ENCODE data around the gene ATXN1. TPM values are rescaled to one million over a fixed set of nuclear protein-coding genes. Genes with fewer than 3 reads are reported as not detected.

ATXN1 gene
- polyA plus RNA-seq, 1 donor (not counting 4 experiments of a cell fraction or from before 2014, with no cell fraction given), result 9.7 TPM

DNA sequence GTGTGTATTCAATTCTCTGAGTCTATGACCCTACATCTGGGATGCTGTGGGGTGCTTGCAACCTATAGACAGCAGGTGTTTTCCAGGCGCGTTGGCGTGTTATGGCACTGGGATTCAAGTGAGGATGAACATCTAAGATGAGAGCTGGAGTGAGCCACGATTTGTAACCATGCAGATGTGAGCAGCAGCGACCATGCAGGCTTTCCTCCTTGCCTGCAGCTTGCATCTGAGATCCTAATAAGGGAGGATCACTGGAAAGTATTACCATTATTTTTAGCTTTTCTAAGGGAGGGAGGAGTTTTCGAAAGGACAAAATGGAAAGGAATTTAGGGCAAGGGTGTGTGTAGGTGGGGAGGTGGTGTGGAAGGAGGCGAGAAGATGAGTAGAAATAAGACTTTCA lies 216.7 kb downstream of the ATXN1 start:
- H3K79me2 ChIP-seq (ENCODE audit: control insufficient read depth, insufficient read depth, low read length), result no peaks in the 10 kb centered on the region
- dilution Hi-C loops (cut with MboI; ENCODE audit: extremely low pct_ligation_motif_present, low sequenced_read_pairs), result no loop called here
- no peaks in the 10 kb centered on the region for H4K20me1 ChIP-seq (ENCODE audit: control insufficient read depth, extremely low read depth, insufficient read depth, low read length)
- no peaks in the 10 kb centered on the region for H3K9me3 ChIP-seq (ENCODE audit: control insufficient read depth, low read depth, low read length)
- TF ChIP-seq EZH2 (IDR thresholded peaks at IDR 0.05; ENCODE audit: low read length), result no peak
- TF ChIP-seq, protein P1, sequence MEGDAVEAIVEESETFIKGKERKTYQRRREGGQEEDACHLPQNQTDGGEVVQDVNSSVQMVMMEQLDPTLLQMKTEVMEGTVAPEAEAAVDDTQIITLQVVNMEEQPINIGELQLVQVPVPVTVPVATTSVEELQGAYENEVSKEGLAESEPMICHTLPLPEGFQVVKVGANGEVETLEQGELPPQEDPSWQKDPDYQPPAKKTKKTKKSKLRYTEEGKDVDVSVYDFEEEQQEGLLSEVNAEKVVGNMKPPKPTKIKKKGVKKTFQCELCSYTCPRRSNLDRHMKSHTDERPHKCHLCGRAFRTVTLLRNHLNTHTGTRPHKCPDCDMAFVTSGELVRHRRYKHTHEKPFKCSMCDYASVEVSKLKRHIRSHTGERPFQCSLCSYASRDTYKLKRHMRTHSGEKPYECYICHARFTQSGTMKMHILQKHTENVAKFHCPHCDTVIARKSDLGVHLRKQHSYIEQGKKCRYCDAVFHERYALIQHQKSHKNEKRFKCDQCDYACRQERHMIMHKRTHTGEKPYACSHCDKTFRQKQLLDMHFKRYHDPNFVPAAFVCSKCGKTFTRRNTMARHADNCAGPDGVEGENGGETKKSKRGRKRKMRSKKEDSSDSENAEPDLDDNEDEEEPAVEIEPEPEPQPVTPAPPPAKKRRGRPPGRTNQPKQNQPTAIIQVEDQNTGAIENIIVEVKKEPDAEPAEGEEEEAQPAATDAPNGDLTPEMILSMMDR (optimal IDR thresholded peaks at IDR 0.05 in 1 of 3, IDR thresholded peaks at IDR 0.05 in 1 of 3, conservative IDR thresholded peaks at IDR 0.05 in 1 of 3; ENCODE audit: extremely low read depth in 1 of 3, insufficient read depth in 2 of 3, low read length in 3 of 3), result no peak
- H3K4me3 ChIP-seq (ENCODE audit: control insufficient read depth in 2 of 3, extremely low read depth in 1 of 3, insufficient read depth in 2 of 3, low read depth in 1 of 3, low read length in 3 of 3), result no peak overlapping the region
- no peaks in the 10 kb centered on the region for H3K9me1 ChIP-seq (ENCODE audit: control insufficient read depth, extremely low read depth, insufficient read depth, low read length)
- DNase-seq (ENCODE audit: low read depth, low spot score), result no peak
- no peak overlapping the region for H3K4me2 ChIP-seq (ENCODE audit: control insufficient read depth, extremely low read depth, insufficient read depth, low read depth, low read length)
- H2AFZ ChIP-seq (ENCODE audit: control insufficient read depth, low read length), result no peak overlapping the region
- no peaks in the 10 kb centered on the region for H3K36me3 ChIP-seq (ENCODE audit: control insufficient read depth in 2 of 2, extremely low read depth in 1 of 2, insufficient read depth in 2 of 2, low read length in 2 of 2)
- no peaks in the 10 kb centered on the region for H3K4me1 ChIP-seq (ENCODE audit: control insufficient read depth, extremely low read depth, insufficient read depth, low read length)
- H3K9ac ChIP-seq (ENCODE audit: control insufficient read depth, extremely low read depth, insufficient read depth, low read length), result no peak overlapping the region
- no peaks in the 10 kb centered on the region for H3K27me3 ChIP-seq (ENCODE audit: control insufficient read depth, extremely low read depth, insufficient read depth, low read length)
- H3K27ac ChIP-seq (ENCODE audit: control insufficient read depth, insufficient read depth, low read length), result no peak overlapping the region
- FAIRE-seq, result no peak

DNA sequence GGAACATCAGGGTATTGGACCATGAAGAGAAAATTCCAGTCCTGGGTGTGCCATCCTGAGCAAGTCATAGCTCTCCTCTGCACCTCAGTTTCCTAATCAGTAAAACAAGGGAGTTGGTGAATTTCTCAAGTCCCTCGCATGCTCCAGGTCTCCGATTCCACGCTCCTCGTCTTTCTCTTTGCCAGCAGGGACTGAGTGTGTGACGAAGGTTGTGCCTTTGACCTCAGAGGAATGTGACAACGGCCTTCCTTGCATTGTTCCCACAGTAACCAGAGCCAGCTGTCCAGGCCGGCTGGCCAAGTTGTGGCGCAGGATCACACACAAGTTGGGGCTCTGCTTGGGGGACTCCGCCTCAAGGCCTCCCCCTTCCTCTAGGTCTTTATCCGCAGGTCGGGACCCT lies 217.3 kb downstream of the ATXN1 start:
- Histone ChIP-seq H3K4me2 (ENCODE audit: control insufficient read depth, extremely low read depth, insufficient read depth, low read depth, low read length) (no peak overlapping the region), H3K27ac (ENCODE audit: control insufficient read depth, insufficient read depth, low read length) (no peak overlapping the region), H3K9me3 (ENCODE audit: control insufficient read depth, low read depth, low read length) (no peaks in the 10 kb centered on the region), H2AFZ (ENCODE audit: control insufficient read depth, low read length) (no peak overlapping the region), H3K9ac (ENCODE audit: control insufficient read depth, extremely low read depth, insufficient read depth, low read length) (no peak overlapping the region), H3K4me3 (ENCODE audit: control insufficient read depth in 2 of 3, extremely low read depth in 1 of 3, insufficient read depth in 2 of 3, low read depth in 1 of 3, low read length in 3 of 3) (no peak overlapping the region), H3K27me3 (ENCODE audit: control insufficient read depth, extremely low read depth, insufficient read depth, low read length) (no peaks in the 10 kb centered on the region), H3K36me3 (ENCODE audit: control insufficient read depth in 2 of 2, extremely low read depth in 1 of 2, insufficient read depth in 2 of 2, low read length in 2 of 2) (no peaks in the 10 kb centered on the region), H3K9me1 (ENCODE audit: control insufficient read depth, extremely low read depth, insufficient read depth, low read length) (no peaks in the 10 kb centered on the region), H4K20me1 (ENCODE audit: control insufficient read depth, extremely low read depth, insufficient read depth, low read length) (no peaks in the 10 kb centered on the region), H3K4me1 (ENCODE audit: control insufficient read depth, extremely low read depth, insufficient read depth, low read length) (no peaks in the 10 kb centered on the region), H3K79me2 (ENCODE audit: control insufficient read depth, insufficient read depth, low read length) (no peaks in the 10 kb centered on the region)
- FAIRE-seq (no peak), DNase-seq (ENCODE audit: low read depth, low spot score) (no peak)
- dilution Hi-C loops (cut with MboI; ENCODE audit: extremely low pct_ligation_motif_present, low sequenced_read_pairs), result no loop called here
- TF ChIP-seq, protein P1 (optimal IDR thresholded peaks at IDR 0.05 in 1 of 3, IDR thresholded peaks at IDR 0.05 in 1 of 3, conservative IDR thresholded peaks at IDR 0.05 in 1 of 3; ENCODE audit: extremely low read depth in 1 of 3, insufficient read depth in 2 of 3, low read length in 3 of 3), result no peak
- TF ChIP-seq EZH2 (IDR thresholded peaks at IDR 0.05; ENCODE audit: low read length), result no peak

Data from keratinocyte (primary cell).